ENCODE results near the gene L1CAM.
A peak's percentile ranks its signal among the peaks of the same experiment; 100 is the strongest.

Gene L1CAM

GRCh38 chrX:153885968-153886903 lies at the start of gene L1CAM:
TSS of gene L1CAM (minus strand) at chrX:153886173. CDS start at chrX:153875836, 10,337 bp downstream.
- Mint-ChIP-seq H3K27ac (no peak within 1 kb of the TSS), H3K36me3 (ENCODE audit: low read depth) (no peaks in the 10 kb centered on the region), H3K4me1 (ENCODE audit: low read depth) (peaks cover 2% of the 10 kb centered on the region), H3K27me3 (ENCODE audit: low read depth) (peaks cover 40% of the 10 kb centered on the region), H3K9me3 (no peaks in the 10 kb centered on the region), H3K4me3 (peak within 1 kb of the TSS; percentile 54)

GRCh38 chrX:153935326-153935851 lies 49.4 kb upstream of the L1CAM start:
- H3K4me3 Mint-ChIP-seq, result peak overlapping the region; percentile 67
- H3K36me3 Mint-ChIP-seq (ENCODE audit: low read depth), result peaks cover 11% of the 10 kb centered on the region
- no peaks in the 10 kb centered on the region for H3K9me3 Mint-ChIP-seq
- H3K4me1 Mint-ChIP-seq (ENCODE audit: low read depth), result peaks cover 9% of the 10 kb centered on the region
- H3K27me3 Mint-ChIP-seq (ENCODE audit: low read depth), result no peaks in the 10 kb centered on the region
- peak overlapping the region; percentile 45 for H3K27ac Mint-ChIP-seq

GRCh38 chrX:153934762-153935325 lies 48.9 kb upstream of the L1CAM start, which contains the start of gene NAA10:
TSS of gene NAA10 (minus strand) at chrX:153935037. CDS start at chrX:153934904, 133 bp downstream.
- peak within 1 kb of the TSS; percentile 81 for H3K4me3 Mint-ChIP-seq
- no peaks in the 10 kb centered on the region for H3K9me3 Mint-ChIP-seq
- peak within 1 kb of the TSS; percentile 45 for H3K27ac Mint-ChIP-seq
- peaks cover 11% of the 10 kb centered on the region for H3K36me3 Mint-ChIP-seq (ENCODE audit: low read depth)
- no peaks in the 10 kb centered on the region for H3K27me3 Mint-ChIP-seq (ENCODE audit: low read depth)
- H3K4me1 Mint-ChIP-seq (ENCODE audit: low read depth), result peaks cover 9% of the 10 kb centered on the region

GRCh38 chrX:153934148-153934761 lies 48.3 kb upstream of the L1CAM start:
- H3K27ac Mint-ChIP-seq, result peak overlapping the region; percentile 41
- H3K27me3 Mint-ChIP-seq (ENCODE audit: low read depth), result no peaks in the 10 kb centered on the region
- peak overlapping the region; percentile 81 for H3K4me3 Mint-ChIP-seq
- H3K4me1 Mint-ChIP-seq (ENCODE audit: low read depth), result peaks cover 9% of the 10 kb centered on the region
- H3K36me3 Mint-ChIP-seq (ENCODE audit: low read depth), result peaks cover 11% of the 10 kb centered on the region
- no peaks in the 10 kb centered on the region for H3K9me3 Mint-ChIP-seq

- Mint-ChIP-seq H3K36me3 (ENCODE audit: low read depth) (peaks cover 11% of the 10 kb centered on the region), H3K27me3 (ENCODE audit: low read depth) (no peaks in the 10 kb centered on the region), H3K27ac (peak overlapping the region; percentile 41), H3K4me1 (ENCODE audit: low read depth) (peaks cover 12% of the 10 kb centered on the region), H3K9me3 (no peaks in the 10 kb centered on the region), H3K4me3 (peak overlapping the region; percentile 81)
These were observed 47.8 kb upstream of the L1CAM start for GRCh38 chrX:153933748-153934147.

GRCh38 chrX:153932220-153932915 lies 46.4 kb upstream of the L1CAM start:
- Mint-ChIP-seq H3K36me3 (ENCODE audit: low read depth) (peaks cover 6% of the 10 kb centered on the region), H3K4me3 (no peak overlapping the region), H3K27ac (no peak overlapping the region), H3K27me3 (ENCODE audit: low read depth) (no peaks in the 10 kb centered on the region), H3K9me3 (no peaks in the 10 kb centered on the region), H3K4me1 (ENCODE audit: low read depth) (peaks cover 12% of the 10 kb centered on the region)

GRCh38 chrX:153931748-153932147 lies 45.8 kb upstream of the L1CAM start:
- Mint-ChIP-seq H3K27me3 (ENCODE audit: low read depth) (no peaks in the 10 kb centered on the region), H3K36me3 (ENCODE audit: low read depth) (peaks cover 8% of the 10 kb centered on the region), H3K4me1 (ENCODE audit: low read depth) (peaks cover 15% of the 10 kb centered on the region), H3K4me3 (no peak overlapping the region), H3K9me3 (no peaks in the 10 kb centered on the region), H3K27ac (peak overlapping the region; percentile 24)

GRCh38 chrX:153931151-153931550 lies 45.2 kb upstream of the L1CAM start:
- Mint-ChIP-seq H3K9me3 (no peaks in the 10 kb centered on the region), H3K27me3 (ENCODE audit: low read depth) (no peaks in the 10 kb centered on the region), H3K4me1 (ENCODE audit: low read depth) (peaks cover 15% of the 10 kb centered on the region), H3K27ac (no peak overlapping the region), H3K36me3 (ENCODE audit: low read depth) (peaks cover 9% of the 10 kb centered on the region), H3K4me3 (no peak overlapping the region)

- Mint-ChIP-seq H3K4me1 (ENCODE audit: low read depth) (peaks cover 14% of the 10 kb centered on the region), H3K27me3 (ENCODE audit: low read depth) (no peaks in the 10 kb centered on the region), H3K9me3 (no peaks in the 10 kb centered on the region), H3K36me3 (ENCODE audit: low read depth) (peaks cover 12% of the 10 kb centered on the region), H3K27ac (no peak overlapping the region), H3K4me3 (no peak overlapping the region)
These were observed 44.3 kb upstream of the L1CAM start for GRCh38 chrX:153930011-153930910.

- peaks cover 14% of the 10 kb centered on the region for H3K4me1 Mint-ChIP-seq (ENCODE audit: low read depth)
- peak overlapping the region; percentile 55 for H3K27ac Mint-ChIP-seq
- H3K36me3 Mint-ChIP-seq (ENCODE audit: low read depth), result peaks cover 13% of the 10 kb centered on the region
- no peaks in the 10 kb centered on the region for H3K9me3 Mint-ChIP-seq
- no peaks in the 10 kb centered on the region for H3K27me3 Mint-ChIP-seq (ENCODE audit: low read depth)
- no peak overlapping the region for H3K4me3 Mint-ChIP-seq
These were observed 43.6 kb upstream of the L1CAM start for GRCh38 chrX:153929576-153929975.

GRCh38 chrX:153928846-153929245 lies 42.9 kb upstream of the L1CAM start:
- Mint-ChIP-seq H3K4me1 (ENCODE audit: low read depth) (peaks cover 13% of the 10 kb centered on the region), H3K4me3 (peak overlapping the region; percentile 57), H3K36me3 (ENCODE audit: low read depth) (peaks cover 16% of the 10 kb centered on the region), H3K9me3 (no peaks in the 10 kb centered on the region), H3K27ac (peak overlapping the region; percentile 59), H3K27me3 (ENCODE audit: low read depth) (no peaks in the 10 kb centered on the region)

- H3K4me3 Mint-ChIP-seq, result peak overlapping the region; percentile 94
- H3K27ac Mint-ChIP-seq, result peak overlapping the region; percentile 97
- peaks cover 20% of the 10 kb centered on the region for H3K36me3 Mint-ChIP-seq (ENCODE audit: low read depth)
- no peaks in the 10 kb centered on the region for H3K27me3 Mint-ChIP-seq (ENCODE audit: low read depth)
- H3K9me3 Mint-ChIP-seq, result no peaks in the 10 kb centered on the region
- peaks cover 15% of the 10 kb centered on the region for H3K4me1 Mint-ChIP-seq (ENCODE audit: low read depth)
These were observed 42.2 kb upstream of the L1CAM start for GRCh38 chrX:153927922-153928760.

GRCh38 chrX:153927672-153927921 lies 41.6 kb upstream of the L1CAM start:
- Mint-ChIP-seq H3K4me1 (ENCODE audit: low read depth) (peaks cover 18% of the 10 kb centered on the region), H3K9me3 (no peaks in the 10 kb centered on the region), H3K27ac (peak overlapping the region; percentile 97), H3K4me3 (peak overlapping the region; percentile 85), H3K36me3 (ENCODE audit: low read depth) (peaks cover 21% of the 10 kb centered on the region), H3K27me3 (ENCODE audit: low read depth) (no peaks in the 10 kb centered on the region)

Data from T-helper 1 cell treated with Interleukin-12 subunit alpha and Interleukin-12 subunit beta and Interleukin-4 antibody, amounts not matched to agents 30 μg/mL and 1 μg/mL, for 36 hours (primary cell).